K562 (cell line): Measurements from ENCODE around the gene SDR39U1. TPM values are rescaled to one million over a fixed set of nuclear protein-coding genes. Genes with fewer than 3 reads are reported as not detected.

ENCODE experiments used
- ARHGAP35 ChIP-seq: fragments of 450-650 bp; IDR thresholded peaks from 2 replicates; pipeline ENCODE4 v1.6.1; 2018; ENCODE audit not compliant: partially characterized antibody
- DLX4 ChIP-seq: fragments of 250-450 bp; sonication (Bioruptor Pico); IDR thresholded peaks from 2 replicates; pipeline ENCODE4 v1.6.1; 2021; ENCODE audit warnings: mild to moderate bottlenecking
- ETV1 ChIP-seq: fragments of 450-650 bp; conservative IDR thresholded peaks from 2 replicates; pipeline ENCODE4 v1.6.1; 2016; ENCODE audit warnings: missing genetic modification characterization, control low read depth, low read depth, missing compliant biosample characterization
- GTF2B ChIP-seq: IDR thresholded peaks from 2 replicates; pipeline ENCODE4 v1.6.1; 2011; ENCODE audit not compliant: insufficient read length; ENCODE audit errors: extremely low read depth
- KAT8 ChIP-seq: fragments of 450-650 bp; IDR thresholded peaks from 2 replicates; pipeline ENCODE4 v1.6.1; 2016; ENCODE audit warnings: low read depth, mild to moderate bottlenecking
- MIER1 ChIP-seq: fragments of 450-650 bp; IDR thresholded peaks from 2 replicates; pipeline ENCODE4 v1.6.1; 2016; ENCODE audit warnings: antibody characterized with exemption, mild to moderate bottlenecking, low read depth
- NCOA2 ChIP-seq, 2 experiments: fragments of 450-650 bp; IDR thresholded peaks; 2 replicates each; pipeline ENCODE4 v1.6.1; 2018; ENCODE audit warnings: mild to moderate bottlenecking in 2 of 2, moderate library complexity in 1 of 2; ENCODE audit not compliant: partially characterized antibody in 2 of 2
- NR0B1 ChIP-seq: fragments of 450-650 bp; IDR thresholded peaks from one replicate; pipeline ENCODE4 v1.6.1; 2018; ENCODE audit warnings: mild to moderate bottlenecking, moderate library complexity; ENCODE audit not compliant: partially characterized antibody
- PATZ1 ChIP-seq: fragments of 250-450 bp; sonication (Bioruptor Pico); IDR thresholded peaks from 2 replicates; pipeline ENCODE4 v1.5.0; 2020; ENCODE audit warnings: mild to moderate bottlenecking, borderline replicate concordance
- PTTG1 ChIP-seq: fragments of 450-650 bp; IDR thresholded peaks from 2 replicates; pipeline ENCODE4 v1.6.1; 2016; ENCODE audit warnings: low read depth, mild to moderate bottlenecking, missing genetic modification characterization, missing compliant biosample characterization
- RNF219 ChIP-seq: fragments of 250-450 bp; sonication (Bioruptor Pico); IDR thresholded peaks from 2 replicates; pipeline ENCODE4 v1.5.0; 2022; ENCODE audit warnings: mild to moderate bottlenecking
- TFE3 ChIP-seq: fragments of 450-650 bp; formaldehyde crosslinking; IDR thresholded peaks from 2 replicates; pipeline ENCODE4 v1.4.0; 2020; ENCODE audit warnings: mild to moderate bottlenecking, mixed read lengths
- XRCC5 ChIP-seq: fragments of 200-400 bp; formaldehyde crosslinking; IDR thresholded peaks from 2 replicates; pipeline ENCODE4 v1.6.1; 2017; ENCODE audit warnings: low read depth, mild to moderate bottlenecking, low read length
- ZKSCAN3 ChIP-seq: fragments of 250-450 bp; sonication (Bioruptor Pico); IDR thresholded peaks from 2 replicates; pipeline ENCODE4 v1.4.0; 2020
- ZNF79 ChIP-seq: fragments of 250-450 bp; sonication (Bioruptor Pico); IDR thresholded peaks from 2 replicates; pipeline ENCODE4 v1.4.0; 2020; ENCODE audit warnings: low read depth, mild to moderate bottlenecking, moderate library complexity
- polyA plus RNA-seq, 8 experiments: library from polyadenylated mRNA; depleted of rRNA in 4 of 8; stranded (reverse) in 5 of 8; unstranded in 3 of 8; fragments of >200 nt; fragmentation: Nextera tagmentation in 2 of 8; fragmentation: Illumina TruSeq in 1 of 8; extraction: Ambion mirVana in 2 of 8; extraction: Trizol in 1 of 8; gene quantifications; 2 replicates each; pipeline versions ENCODE4 v1.2.1 to v1.2.3, GENCODE V29; 2011 to 2014; ENCODE audit warnings: inconsistent platforms in 1 of 8, missing spikeins in 1 of 8
- total RNA-seq, 7 experiments: library from RNA; depleted of rRNA in 6 of 7; stranded (reverse); fragments of >200 nt in 6 of 7; fragmentation: Illumina TruSeq in 2 of 7; extraction: Trizol in 2 of 7; gene quantifications; 2 replicates each; pipeline versions ENCODE4 v1.2.1 to v1.2.3, GENCODE V29; 2011 to 2021; ENCODE audit warnings: low replicate concordance in 1 of 7

Gene SDR39U1
- total and polyA plus RNA-seq, 9 of the 15 experiments (the other 6 are each of a cell fraction or from before 2014, with no cell fraction given) = 10.4 to 56.1 (median 19.8) TPM

GRCh38 chr14:24442240-24443052 lies at the start of gene SDR39U1 (continued):
- no peak for TF ChIP-seq RNF219
- TF ChIP-seq NCOA2 (IDR thresholded peaks at IDR 0.05; ENCODE audit: partially characterized antibody in 2 of 2) = no peak
- TF ChIP-seq ZKSCAN3 (CRISPR knock-in tag) = no peak
- TF ChIP-seq KAT8 = no peak
- TF ChIP-seq ETV1 (tag) = peak; percentile 63
- TF ChIP-seq MIER1 = no peak
- no peak for TF ChIP-seq ZNF79 (CRISPR knock-in tag)
- no peak for TF ChIP-seq ARHGAP35
- no peak for TF ChIP-seq PTTG1 (tag)
- TF ChIP-seq PATZ1 (CRISPR knock-in tag) = peak; percentile 60; the same call in 1 of the 2 replicates
- no peak for TF ChIP-seq GTF2B
- peak; percentile 83 for TF ChIP-seq TFE3 (CRISPR knock-in tag)
- no peak for TF ChIP-seq XRCC5
- TF ChIP-seq NR0B1 = no peak
- TF ChIP-seq DLX4 (CRISPR knock-in tag) = no peak
